ENCODE measurements around the gene SH3PXD2A.
A peak's percentile ranks its signal among the peaks of the same experiment; 100 is the strongest.

The SH3PXD2A gene

GRCh38 chr10:103659674-103660363 is 195.6 kb downstream of the SH3PXD2A start:
- peak; percentile 36 for DNase-seq

- DNase-seq, result no peak
Observed at GRCh38 chr10:103658049-103658577, 197.3 kb downstream of the SH3PXD2A start.

- DNase-seq, result no peak
Observed at GRCh38 chr10:103657061-103657591, 198.2 kb downstream of the SH3PXD2A start.

- DNase-seq, result no peak
Observed at GRCh38 chr10:103654925-103655324, 200.5 kb downstream of the SH3PXD2A start.

- DNase-seq, result no peak
Observed at GRCh38 chr10:103653581-103654037, 201.8 kb downstream of the SH3PXD2A start.

GRCh38 chr10:103652599-103653281 is 202.6 kb downstream of the SH3PXD2A start:
- DNase-seq, result no peak

- no peak for DNase-seq
Observed at GRCh38 chr10:103651783-103652476, 203.4 kb downstream of the SH3PXD2A start.

- no peak for DNase-seq
Observed at GRCh38 chr10:103651333-103651732, 204.0 kb downstream of the SH3PXD2A start.

GRCh38 chr10:103649654-103650423 is 205.5 kb downstream of the SH3PXD2A start:
- no peak for DNase-seq

GRCh38 chr10:103648636-103649532 is 206.5 kb downstream of the SH3PXD2A start:
- DNase-seq, result no peak

- no peak for DNase-seq
Observed at GRCh38 chr10:103648251-103648635, 207.1 kb downstream of the SH3PXD2A start.

- no peak for DNase-seq
Observed at GRCh38 chr10:103646304-103646703, 209.1 kb downstream of the SH3PXD2A start.

- DNase-seq, result no peak
Observed at GRCh38 chr10:103645141-103646054, 210.0 kb downstream of the SH3PXD2A start.

- no peak for DNase-seq
Observed at GRCh38 chr10:103643381-103643780, 212.0 kb downstream of the SH3PXD2A start.

GRCh38 chr10:103641326-103641725 is 214.1 kb downstream of the SH3PXD2A start:
- DNase-seq, result no peak

- no peak for DNase-seq
Observed at GRCh38 chr10:103640436-103641181, 214.8 kb downstream of the SH3PXD2A start.

GRCh38 chr10:103638948-103639347 is 216.4 kb downstream of the SH3PXD2A start:
- no peak for DNase-seq

- DNase-seq, result no peak
Observed at GRCh38 chr10:103637927-103638557, 217.3 kb downstream of the SH3PXD2A start.

GRCh38 chr10:103637011-103637410 is 218.4 kb downstream of the SH3PXD2A start:
- no peak for DNase-seq
